HEK293 (cell line): ENCODE data around the gene TLCD3B.

ENCODE experiments used
- BCL11A ChIP-seq: fragments of 450-650 bp; formaldehyde crosslinking; IDR thresholded peaks from 2 replicates; pipeline ENCODE4 v1.5.1; 2016; ENCODE audit warnings: low read depth, missing biosample characterization, missing genetic modification characterization
- CTCF ChIP-seq: fragments of 450-650 bp; formaldehyde crosslinking; IDR thresholded peaks from 2 replicates; pipeline ENCODE4 v1.5.1; 2016; ENCODE audit warnings: missing biosample characterization, missing genetic modification characterization
- GFI1B ChIP-seq: fragments of 450-650 bp; formaldehyde crosslinking; IDR thresholded peaks from 2 replicates; pipeline ENCODE4 v1.5.1; 2016; ENCODE audit warnings: missing biosample characterization, missing genetic modification characterization
- GLI4 ChIP-seq: fragments of 450-650 bp; formaldehyde crosslinking; IDR thresholded peaks from 2 replicates; pipeline ENCODE4 v1.5.1; 2016; ENCODE audit warnings: missing biosample characterization, missing genetic modification characterization
- PRDM6 ChIP-seq: fragments of 450-650 bp; formaldehyde crosslinking; IDR thresholded peaks from 2 replicates; pipeline ENCODE4 v1.5.1; 2017; ENCODE audit warnings: missing biosample characterization, missing genetic modification characterization
- REPIN1 ChIP-seq: fragments of 450-650 bp; formaldehyde crosslinking; IDR thresholded peaks from 2 replicates; pipeline ENCODE4 v1.5.1; 2017; ENCODE audit warnings: missing biosample characterization, missing genetic modification characterization, low read depth
- ZFP3 ChIP-seq: fragments of 450-650 bp; formaldehyde crosslinking; IDR thresholded peaks from 2 replicates; pipeline ENCODE4 v1.5.1; 2016; ENCODE audit warnings: low read depth, missing biosample characterization, missing genetic modification characterization
- ZNF2 ChIP-seq: fragments of 450-650 bp; formaldehyde crosslinking; IDR thresholded peaks from 2 replicates; pipeline ENCODE4 v1.5.1; 2016; ENCODE audit warnings: missing biosample characterization, missing genetic modification characterization
- ZNF350 ChIP-seq: fragments of 450-650 bp; formaldehyde crosslinking; IDR thresholded peaks from 2 replicates; pipeline ENCODE4 v1.5.0; 2017; ENCODE audit warnings: missing biosample characterization, mild to moderate bottlenecking, missing genetic modification characterization
- ZNF398 ChIP-seq: fragments of 450-650 bp; formaldehyde crosslinking; IDR thresholded peaks from 2 replicates; pipeline ENCODE4 v1.5.1; 2017; ENCODE audit warnings: missing biosample characterization, missing genetic modification characterization
- ZNF426 ChIP-seq: fragments of 450-650 bp; formaldehyde crosslinking; IDR thresholded peaks from 2 replicates; pipeline ENCODE4 v1.5.1; 2017; ENCODE audit warnings: missing biosample characterization, missing genetic modification characterization, mild to moderate bottlenecking, inconsistent platforms, moderate library complexity
- ZNF785 ChIP-seq: fragments of 450-650 bp; formaldehyde crosslinking; IDR thresholded peaks from 2 replicates; pipeline ENCODE4 v1.5.1; 2016; ENCODE audit warnings: missing biosample characterization, missing genetic modification characterization

- TF ChIP-seq ZFP3 (tag by site-specific recombination) (no peak), CTCF (tag by site-specific recombination) (peak; percentile 48; the same call in 1 of the 2 replicates), ZNF350 (tag by site-specific recombination) (no peak), PRDM6 (tag by site-specific recombination) (no peak), ZNF398 (no peak), GLI4 (tag by site-specific recombination) (no peak), ZNF2 (tag by site-specific recombination) (peak; percentile 51; the same call in 1 of the 2 replicates), BCL11A (no peak), ZNF785 (tag by site-specific recombination) (no peak), GFI1B (no peak), REPIN1 (tag by site-specific recombination) (no peak), ZNF426 (tag by site-specific recombination) (no peak)
Measured at GRCh38 chr16:30075503-30076275, 44.6 kb upstream of the TLCD3B start, which contains the start of gene PPP4C.
